Fibroblast of upper back skin (primary cell): ENCODE results near the gene CNTN6.

Experiments
- DNase-seq: peaks from one replicate; pipeline ENCODE4 v3.0.0-alpha.2; 2013

The CNTN6 gene

DNA sequence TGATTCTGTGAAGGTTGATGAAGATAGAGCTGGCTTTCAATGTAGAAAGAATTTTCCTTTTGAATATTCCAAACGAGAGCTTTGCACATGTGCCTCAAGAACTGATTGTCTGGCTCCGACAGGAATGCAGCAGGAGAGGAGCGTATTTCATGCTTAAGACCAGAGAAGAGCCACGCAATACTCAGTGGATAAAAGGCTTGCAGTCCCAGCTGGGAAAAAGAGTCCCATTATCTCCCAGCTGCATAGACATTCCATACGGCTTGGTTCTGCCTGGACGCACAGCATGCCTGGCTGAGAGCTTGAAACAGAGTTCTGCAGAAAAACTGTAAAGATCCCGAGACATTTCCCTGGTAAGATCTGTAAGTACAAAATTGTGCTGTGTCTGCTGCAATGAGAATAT, at the start of gene CNTN6:
TSS of gene CNTN6 (plus strand) at position 254 of the 400 bp plus-strand sequence. CDS start 54,985 bp downstream, outside the sequence.
- peak; percentile 70 for DNase-seq

DNA sequence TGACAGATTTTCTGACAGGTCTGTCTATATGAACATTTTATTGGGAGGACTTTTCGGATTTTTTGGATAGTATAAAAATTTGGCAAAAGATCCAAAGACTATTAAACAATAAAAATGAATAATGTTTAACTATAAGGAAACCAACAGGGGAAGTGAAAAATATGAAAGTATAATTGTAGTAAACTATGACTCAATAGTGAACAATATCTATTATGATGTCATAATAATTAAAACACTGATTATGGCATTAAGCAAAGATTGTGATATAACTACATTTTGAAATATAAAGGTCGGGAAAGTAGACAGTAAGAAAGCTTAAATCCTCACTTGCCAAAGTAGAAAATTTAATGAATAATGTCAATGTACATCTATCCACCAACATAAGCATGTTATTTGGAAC, 44.3 kb upstream of the CNTN6 start:
- no peak for DNase-seq

DNA sequence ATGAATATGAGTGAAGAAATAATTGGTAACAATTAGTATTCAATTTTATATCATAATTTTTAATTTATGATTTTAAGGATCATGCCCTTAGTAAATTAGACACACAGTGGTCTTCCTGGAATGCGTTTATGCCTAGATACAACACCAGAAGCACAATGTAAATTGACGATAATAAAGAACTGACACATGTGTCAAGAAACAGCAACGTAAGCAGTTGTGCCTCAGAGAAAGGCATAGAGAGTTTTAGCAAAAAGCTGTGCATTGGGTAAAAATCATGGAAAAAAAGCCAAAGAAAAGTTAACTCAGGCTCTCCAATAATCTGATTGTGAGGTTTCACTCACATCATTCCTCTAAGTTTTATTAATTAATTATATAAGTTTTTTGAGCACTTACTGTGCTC, 37.0 kb upstream of the CNTN6 start:
- DNase-seq, result no peak

DNA sequence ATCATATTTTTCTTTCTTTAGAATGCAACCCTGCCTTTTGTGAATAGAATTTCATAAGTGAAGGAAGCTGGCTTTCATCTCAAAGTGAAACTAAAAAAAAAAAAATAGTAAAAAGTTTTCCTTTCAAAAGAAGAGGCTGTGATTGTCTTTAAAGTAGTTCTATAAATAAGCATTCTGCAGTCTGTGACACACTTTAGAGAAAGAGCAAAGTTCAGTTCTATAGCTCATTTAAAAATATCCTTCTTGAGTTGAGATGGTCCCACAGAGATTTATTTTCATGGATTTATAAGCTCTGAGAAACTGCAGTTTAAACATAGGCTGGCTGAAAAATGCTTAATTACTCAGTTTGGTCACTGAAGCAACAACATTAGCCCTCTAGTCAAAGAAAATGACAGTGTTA, 36.1 kb upstream of the CNTN6 start:
- DNase-seq, result no peak

DNA sequence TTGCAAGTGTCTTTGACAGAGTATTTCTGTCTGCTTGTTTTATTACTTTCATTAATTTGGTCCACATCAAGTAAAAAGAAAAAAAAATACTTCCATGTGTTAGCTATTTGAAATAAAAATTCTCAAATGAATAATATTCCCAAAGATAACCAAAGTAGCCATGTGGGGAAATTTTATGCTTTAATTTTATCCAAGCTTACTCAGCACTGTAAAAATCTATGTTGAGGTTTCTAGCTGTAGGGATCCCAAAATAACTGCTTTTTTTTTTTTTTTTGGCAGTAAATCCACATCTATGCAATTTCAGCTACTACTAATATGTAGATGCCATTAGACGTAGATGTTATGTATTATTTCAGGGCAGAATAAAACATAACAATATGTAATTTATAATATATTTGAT, 35.4 kb upstream of the CNTN6 start:
- DNase-seq, result peak; percentile 2

DNA sequence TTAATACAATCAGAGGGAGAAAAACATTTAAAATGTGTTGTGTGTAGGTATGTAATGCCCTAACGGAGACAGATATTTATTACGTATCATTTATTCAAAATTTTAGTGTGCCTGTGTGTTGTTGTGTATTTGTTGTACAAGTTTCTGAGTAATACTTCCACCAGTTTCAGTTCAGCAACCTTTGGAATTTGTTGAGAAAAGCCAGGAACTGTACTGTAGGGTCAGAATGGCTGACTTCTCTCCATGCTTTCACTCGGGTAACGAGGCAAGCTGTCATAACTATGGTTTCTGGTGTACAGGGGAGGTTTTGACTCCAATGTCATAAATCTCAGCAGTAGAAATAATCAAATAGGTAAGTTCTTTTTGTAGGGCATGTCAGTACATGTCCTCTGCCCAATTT, 23.8 kb upstream of the CNTN6 start:
- DNase-seq, result no peak

DNA sequence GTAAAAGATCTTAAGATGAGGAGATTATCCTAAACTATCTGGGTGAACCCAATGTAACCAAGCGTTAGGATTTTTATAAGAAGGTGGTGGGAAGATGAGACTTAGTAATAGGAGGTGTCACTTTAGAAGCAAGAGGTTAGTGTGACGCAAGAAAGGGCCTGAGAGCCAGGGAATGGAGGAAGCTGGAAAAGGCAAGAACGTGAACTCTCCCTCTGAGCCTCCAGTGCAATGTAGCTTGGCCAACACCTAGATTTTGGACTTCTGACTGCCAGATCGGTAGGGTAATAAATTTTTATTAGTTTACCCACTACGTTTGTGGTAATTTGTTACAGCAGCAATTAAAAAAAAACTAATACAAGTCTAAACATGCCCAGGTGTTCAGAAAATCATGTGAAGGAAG, 20.8 kb upstream of the CNTN6 start:
- no peak for DNase-seq

DNA sequence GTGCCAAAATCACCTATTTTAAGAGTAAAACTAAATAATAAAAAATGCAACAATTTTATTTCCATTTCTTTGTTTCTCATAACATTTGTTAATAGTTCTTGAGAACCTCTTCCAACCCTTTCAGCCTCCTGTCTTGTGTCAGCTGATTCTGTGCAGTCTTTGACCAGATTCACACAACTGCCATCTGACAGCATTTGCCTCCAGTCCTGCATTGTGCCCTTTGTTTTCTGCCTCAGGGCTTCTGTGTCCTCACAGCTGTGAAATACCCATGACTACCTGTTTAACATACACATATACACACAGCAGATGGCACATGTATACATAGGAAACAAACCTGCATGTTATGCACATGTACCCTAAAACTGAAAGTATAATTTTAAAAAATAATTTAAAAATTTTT, 13.2 kb upstream of the CNTN6 start:
- DNase-seq, result no peak

DNA sequence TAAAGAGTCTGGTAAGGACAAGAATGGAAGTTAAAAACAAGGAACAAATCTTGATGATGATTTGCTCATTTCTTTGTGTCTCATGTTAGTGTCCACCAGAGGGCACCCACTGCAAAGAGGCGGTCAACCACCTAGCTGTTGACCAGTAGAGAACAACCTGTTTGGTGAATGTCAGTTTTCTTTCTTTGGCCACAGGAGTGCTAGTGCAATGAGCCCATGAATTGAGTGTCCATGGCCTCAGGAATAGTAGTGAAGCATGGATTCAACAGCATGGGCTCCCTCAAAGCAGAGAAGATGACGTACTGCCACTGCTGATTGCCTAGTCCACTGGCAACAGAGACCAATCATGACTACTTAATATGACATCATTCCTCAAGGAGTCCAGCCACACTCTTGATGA, 10.7 kb upstream of the CNTN6 start:
- peak; percentile 73 for DNase-seq

DNA sequence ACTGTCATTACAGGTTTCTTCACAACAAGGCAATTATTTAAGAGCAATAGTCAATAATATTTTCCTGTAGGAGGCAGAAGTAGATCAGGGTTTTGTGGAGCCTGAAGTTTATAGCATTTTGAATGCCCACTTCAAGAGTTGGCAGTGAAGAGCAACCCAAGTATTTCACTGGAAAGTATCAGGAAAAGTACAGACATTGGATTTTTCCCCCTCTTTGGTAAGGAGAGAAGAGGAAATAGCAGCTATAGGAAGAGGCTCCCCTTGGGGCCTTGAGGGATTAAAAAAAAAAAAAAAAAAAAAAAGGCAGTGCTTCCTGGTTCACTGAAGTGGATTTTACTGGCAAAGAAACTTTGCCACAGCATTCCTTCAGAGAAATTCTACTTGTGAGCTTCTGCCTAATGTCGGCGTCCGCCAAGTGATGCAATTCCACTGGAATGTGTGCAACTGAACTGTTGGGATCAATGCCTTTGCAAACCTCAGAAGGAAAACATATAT, 5.7 kb upstream of the CNTN6 start:
- peak; percentile 99 for DNase-seq

DNA sequence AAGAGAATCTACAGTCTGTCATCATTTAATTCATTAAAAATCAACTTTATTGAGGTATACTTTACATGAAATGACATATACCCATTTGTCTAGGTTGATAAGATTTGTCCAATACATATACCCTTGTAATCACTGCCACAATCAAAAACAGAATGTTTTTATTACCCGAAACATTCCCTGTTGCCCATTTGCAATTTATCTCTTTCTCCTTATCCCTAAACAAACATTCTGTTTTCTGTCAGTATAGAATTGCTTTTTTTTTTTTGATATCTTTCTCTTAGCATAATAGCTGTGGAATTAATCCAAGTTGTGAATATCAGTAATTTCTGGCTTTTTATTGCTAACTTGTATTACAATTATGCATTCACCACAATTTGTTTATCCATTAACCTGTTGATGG, 4.3 kb upstream of the CNTN6 start:
- DNase-seq, result no peak

DNA sequence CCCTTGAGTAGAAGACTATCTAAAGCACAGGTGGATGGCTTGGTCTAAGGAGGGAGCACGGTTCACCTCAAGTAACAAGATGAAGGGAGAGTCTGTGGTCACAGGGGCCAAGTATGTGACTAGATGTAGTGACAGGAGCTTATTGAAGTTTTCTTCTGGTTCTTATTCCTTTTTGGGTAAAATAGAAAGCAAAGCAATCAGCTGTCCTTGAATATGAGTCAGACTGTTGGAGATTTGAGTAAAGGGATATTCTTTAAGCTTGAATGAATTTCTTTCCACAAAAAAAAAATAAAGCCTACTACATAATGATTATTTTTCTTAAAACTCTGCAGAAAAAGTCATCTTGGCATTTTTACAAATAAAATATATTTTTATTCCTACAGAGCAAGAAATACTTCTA, 1.5 kb upstream of the CNTN6 start:
- DNase-seq, result no peak

DNA sequence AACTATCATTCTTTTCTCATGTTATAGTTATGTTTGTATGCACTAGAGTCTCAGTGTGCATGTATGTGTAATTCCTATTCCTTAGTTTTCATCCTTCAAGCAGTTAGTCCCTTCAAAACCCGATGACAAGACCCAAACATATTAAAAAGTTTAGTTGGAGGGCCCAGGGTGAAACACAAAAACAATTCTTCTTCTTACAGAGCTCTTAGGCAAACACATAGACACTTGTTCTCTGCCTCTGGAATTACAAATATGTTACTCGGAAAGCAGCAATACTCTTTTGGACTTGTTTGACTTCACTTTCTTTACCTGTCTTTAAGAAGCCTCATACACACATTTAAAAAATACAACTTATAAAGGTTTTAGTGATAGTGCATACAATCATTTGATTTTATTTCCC, 763 bp upstream of the CNTN6 start:
- DNase-seq, result no peak

DNA sequence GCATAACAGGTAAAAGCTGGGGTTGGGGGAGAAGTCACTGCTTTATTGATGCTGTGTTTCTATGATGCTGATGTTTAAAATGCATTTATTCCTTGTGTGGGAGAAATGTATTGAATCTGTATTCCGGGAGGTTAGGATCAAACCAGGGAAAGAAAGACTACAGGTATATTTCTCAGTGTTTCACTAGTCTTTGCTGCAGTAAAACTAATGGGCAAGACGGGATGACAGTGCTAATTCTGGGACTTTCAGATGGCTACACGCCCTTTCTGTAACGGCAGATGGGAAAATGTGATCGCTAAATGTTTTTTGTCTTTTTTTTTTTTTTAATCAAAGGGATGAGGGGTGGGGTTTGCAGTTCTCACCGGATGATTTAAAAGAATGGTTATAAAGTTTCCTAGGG, 393 bp downstream of the CNTN6 start:
- DNase-seq, result no peak

DNA sequence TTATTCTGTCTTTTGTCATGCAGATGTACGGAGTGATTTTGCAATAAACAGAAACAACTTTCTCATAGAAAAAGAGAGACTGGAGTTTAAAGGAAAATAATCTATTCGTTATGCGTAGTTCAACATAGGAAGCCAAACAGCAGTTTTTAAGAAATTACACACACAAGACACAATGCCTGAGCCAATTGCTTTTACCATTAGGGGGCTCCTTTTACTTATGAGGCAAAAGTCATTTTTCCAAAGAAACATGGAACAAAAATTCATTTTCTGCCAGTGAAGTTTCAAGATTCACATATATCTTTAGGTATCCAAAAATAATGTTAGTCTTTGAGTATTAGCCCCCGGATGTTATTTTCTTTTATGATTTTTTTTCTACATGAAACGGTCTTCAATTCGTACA, 10.7 kb downstream of the CNTN6 start:
- DNase-seq, result peak; percentile 27

DNA sequence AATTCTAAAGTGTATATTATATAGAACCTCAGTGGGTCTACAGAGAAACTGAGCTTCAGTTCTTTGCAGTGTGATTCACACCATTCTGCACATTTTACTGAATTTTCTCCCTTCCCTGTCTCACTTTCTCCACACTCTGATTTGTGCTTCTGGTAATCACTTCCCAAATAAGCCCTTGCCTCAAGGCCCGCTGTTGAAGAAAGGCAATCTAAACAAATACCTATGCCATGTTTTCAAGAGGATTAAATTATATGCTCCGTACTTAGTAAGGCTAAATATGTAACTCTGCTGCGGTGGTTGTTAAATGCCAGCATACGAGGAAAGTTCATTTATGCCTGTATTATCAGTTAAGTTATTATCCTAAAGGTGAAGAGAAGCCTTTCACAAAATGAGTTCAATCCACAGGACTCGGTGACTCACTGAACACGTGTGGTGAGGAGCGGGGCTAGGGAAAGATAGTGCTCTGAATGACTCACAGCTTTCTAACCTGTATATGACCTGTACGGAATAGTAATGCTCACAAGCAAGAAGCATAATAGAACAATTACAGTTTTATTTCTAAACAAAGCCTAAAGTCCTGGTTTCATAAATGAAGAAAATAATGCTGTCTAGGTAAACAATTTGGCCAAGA, 25.1 kb downstream of the CNTN6 start:
- DNase-seq, result peak; percentile 49

DNA sequence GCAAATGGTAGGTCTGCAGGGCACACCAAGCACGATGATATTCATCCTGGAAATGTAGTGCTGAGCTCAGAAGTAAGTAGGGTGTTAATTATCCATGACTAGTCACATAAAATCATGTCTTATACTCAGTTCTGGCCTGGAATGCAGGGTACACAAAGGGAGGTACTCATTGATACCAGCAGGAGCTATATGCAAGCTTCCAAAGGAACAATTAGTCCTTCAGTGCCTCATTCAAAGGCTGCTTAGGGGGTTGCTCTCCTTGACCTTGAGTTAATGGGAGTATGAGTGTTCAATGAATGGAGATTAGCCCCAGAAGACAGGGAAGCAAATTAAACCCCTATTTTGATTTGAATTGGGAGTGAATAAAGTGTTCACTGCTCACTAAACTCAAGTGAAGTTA, 38.3 kb downstream of the CNTN6 start:
- no peak for DNase-seq

DNA sequence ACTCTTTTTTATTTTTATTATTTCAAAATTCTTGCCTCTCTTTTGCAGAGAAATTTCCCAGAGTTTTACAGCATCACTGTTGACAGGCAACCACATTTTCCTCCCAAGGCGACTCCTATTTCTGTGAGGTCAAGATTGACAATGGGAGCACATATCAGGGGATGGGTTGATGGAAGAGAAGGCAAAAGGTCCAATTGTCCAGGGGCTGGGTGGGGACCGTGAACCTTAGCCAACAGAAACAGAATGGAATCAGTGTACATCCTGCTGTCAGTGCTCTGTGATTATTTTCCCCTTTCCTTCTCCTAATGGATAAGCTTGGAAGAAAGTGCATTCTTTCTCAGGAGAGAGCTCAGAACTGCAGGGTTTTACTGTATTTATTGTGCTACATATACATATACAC, 42.4 kb downstream of the CNTN6 start:
- no peak for DNase-seq

DNA sequence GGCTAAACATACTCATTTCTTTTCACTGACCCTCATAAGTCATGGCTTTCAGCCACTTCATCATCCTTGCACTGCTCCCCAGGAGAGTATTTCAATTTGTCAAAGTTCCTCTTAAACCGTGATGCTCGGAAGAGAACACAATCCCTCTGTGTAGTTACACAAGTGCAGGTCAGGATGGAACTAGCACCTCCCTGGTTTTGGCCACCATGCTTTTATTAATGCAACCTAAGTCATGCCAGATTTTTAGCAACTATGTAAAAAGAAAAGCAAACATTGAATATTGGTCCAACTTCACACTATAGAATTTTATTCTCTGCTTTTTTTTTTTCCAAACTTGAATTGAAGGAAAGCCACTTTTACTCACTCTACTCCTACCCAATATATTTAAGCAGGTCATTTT, 45.2 kb downstream of the CNTN6 start:
- DNase-seq, result no peak

DNA sequence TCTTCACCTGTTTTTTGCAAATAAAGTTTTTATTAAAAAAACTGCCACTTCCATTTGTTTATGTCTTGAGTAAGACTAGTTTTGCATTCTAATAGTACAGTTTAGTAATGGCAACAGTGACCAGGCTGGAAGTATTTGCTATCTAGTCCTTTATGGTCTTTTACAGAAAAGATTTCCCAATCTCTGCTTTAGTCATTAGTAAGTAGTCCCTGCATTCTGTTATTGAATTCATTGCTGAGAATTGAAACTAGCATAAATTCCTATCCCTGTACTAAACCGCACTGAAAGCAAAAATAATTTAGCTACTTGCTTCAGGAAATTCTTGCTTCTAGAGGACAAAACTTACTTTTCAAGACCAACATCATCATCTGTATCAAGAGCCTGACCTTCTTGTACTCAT, 46.2 kb downstream of the CNTN6 start:
- peak; percentile 32 for DNase-seq

DNA sequence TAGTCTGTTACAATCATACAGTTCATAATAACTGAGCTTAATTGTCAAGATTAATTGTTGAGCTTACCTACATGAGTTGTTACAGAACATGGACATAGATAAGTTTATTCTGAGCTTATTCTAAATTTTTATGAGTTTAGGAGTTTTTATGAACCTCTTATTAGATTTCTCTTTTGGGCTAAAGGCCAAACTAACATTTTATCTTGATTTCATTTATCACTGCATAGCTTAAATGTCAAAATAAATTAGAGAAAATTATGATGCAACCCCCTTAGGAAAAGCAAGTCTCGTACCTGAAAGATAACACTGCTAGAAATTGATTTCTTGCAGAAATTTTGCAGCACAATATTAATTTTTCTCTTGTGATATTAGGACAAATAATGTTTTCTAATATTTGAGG, 54.5 kb downstream of the CNTN6 start:
- no peak for DNase-seq

DNA sequence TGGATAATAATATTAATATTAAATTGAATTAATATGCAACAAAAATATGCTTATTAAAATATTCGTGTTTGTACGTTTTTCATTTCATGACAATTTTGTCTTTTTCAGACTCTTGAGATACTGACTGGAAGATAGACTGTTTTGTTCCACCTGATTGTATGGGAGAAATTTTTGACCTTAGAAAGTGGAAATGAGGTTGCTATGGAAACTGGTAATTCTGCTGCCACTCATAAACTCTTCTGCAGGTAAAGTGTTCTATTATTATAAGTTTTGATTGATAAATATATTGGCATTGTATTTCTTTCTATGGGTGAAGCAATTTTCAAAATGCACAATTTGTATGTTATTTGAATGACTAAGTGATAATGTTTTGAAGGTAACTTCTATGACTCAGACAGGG, 55.0 kb downstream of the CNTN6 start:
- no peak for DNase-seq

DNA sequence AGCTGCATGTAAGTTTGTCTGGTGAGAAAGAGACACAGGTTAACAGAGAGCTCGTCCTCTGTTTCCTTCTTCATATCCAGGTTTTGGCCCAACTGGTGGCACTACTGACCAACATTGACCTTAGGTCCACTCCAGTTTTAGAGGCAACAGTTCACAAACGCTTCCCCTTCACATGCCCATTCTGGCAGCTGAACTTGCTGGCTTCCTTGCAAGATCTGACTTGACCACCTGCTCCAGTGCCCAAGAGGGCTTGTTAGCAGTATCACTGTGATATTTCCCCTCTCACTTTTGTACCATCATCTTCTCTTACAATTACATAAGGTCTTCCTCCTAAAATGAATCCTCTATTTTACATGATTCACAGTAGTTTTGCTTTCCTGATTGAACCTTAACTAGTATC, 71.3 kb downstream of the CNTN6 start:
- no peak for DNase-seq

DNA sequence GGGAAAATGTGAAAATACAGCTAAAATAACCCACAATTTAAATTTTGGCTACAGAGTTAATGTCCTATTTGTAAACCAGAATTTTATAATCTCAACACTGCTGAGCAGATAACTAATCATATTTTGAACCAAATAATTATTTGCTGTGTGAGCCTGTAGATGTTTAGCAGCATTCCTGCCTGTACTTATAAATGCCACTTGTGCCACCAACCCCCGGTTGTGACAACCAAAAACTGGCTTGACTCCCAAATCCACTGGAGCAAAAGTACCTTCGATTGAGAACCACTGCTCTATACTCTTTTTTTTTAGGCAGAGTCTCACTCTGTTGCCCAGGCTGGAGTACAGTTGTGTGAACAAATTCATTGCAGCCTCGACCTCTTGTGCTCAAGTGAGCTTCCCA, 78.5 kb downstream of the CNTN6 start:
- DNase-seq, result no peak

DNA sequence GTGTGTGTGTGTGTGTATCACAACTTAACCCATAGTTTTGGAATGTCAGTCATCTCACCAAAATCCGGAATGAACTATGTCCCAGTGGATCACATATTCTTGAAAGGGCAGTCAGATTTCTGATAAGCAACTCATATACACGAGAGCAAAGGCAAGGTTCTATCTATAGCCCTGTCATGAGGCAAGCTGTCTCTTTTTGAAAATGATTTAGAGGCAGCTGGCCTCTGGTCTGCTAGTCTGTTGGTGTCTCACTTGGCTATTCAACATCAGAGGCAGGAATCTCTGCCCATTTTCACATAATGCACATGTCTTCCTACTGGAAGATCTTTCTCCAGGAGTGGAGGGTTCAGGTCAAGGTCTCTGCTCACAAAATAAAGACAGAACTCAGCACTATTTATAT, 79.8 kb downstream of the CNTN6 start:
- peak; percentile 44 for DNase-seq

DNA sequence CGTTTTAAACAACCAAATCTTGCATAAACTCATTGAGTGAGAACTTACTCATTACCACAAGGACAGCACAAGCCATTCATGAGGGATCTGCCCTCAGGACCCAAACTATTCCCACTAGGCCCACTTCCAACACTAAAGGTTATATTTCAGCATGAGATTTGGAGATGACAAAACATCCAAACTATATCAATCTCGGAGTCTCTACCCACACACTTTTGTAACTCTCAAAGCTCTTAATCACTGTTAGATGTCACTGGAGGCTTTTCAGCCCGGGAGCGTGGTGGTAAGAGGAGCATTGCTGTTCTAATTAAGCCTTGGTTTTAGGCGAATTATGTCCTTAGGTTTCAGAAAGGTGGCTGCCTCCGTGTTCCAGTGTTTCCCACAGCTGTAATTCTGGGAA, 86.3 kb downstream of the CNTN6 start:
- DNase-seq, result peak; percentile 77
